ENCODE results near the gene MTA1. TPM values are rescaled to one million over a fixed set of nuclear protein-coding genes. Genes with fewer than 3 reads are reported as not detected.

MTA1 gene
- total RNA-seq: 10 to 100 TPM; 77.2 to 84.1 TPM

GRCh38 chr14:105419195-105420091 is at the start of gene MTA1:
MTA1 (plus strand) TSS chr14:105419827; CDS start chr14:105420036, 209 bp downstream.
- DNase-seq (ENCODE audit: low spot score) (no peak), ATAC-seq (ENCODE audit: insufficient number of reproducible peaks, low FRiP score, low read depth) (no peak)
- H3K36me3 ChIP-seq: no peaks in the 10 kb centered on the region

GRCh38 chr14:105374389-105374788 is 45.2 kb upstream of the MTA1 start:
- Histone ChIP-seq H3K9me3 (no peaks in the 10 kb centered on the region), H3K36me3 (no peaks in the 10 kb centered on the region), H3K4me3 (no peak overlapping the region), H3K27me3 (replicated peaks; ENCODE audit: insufficient read depth) (no peaks in the 10 kb centered on the region), H3K4me1 (ENCODE audit: control insufficient read depth in 1 of 2, low read depth in 2 of 2) (no peaks in the 10 kb centered on the region), H3K27ac (no peak overlapping the region)
- DNase-seq (ENCODE audit: low spot score): no peak
- no peak for TF ChIP-seq CTCF (IDR thresholded peaks at IDR 0.05)
- ATAC-seq (ENCODE audit: insufficient number of reproducible peaks, low FRiP score, low read depth): no peak

More at GRCh38 chr14:105419195-105420091, at the start of gene MTA1:
- peak within 1 kb of the TSS; percentile 43 to 68 for H3K27ac ChIP-seq
- H3K9me3 ChIP-seq: no peaks in the 10 kb centered on the region
- TF ChIP-seq CTCF (IDR thresholded peaks at IDR 0.05): no peak
- no peaks in the 10 kb centered on the region for H3K27me3 ChIP-seq (replicated peaks; ENCODE audit: insufficient read depth)
- H3K4me3 ChIP-seq: peak within 1 kb of the TSS; percentile 77
- peaks cover 32 to 49% of the 10 kb centered on the region in 2 donors for H3K4me1 ChIP-seq (ENCODE audit: control insufficient read depth in 1 of 2, low read depth in 2 of 2)

- no peak overlapping the region for H3K27ac ChIP-seq
- TF ChIP-seq CTCF (IDR thresholded peaks at IDR 0.05): no peak
- no peaks in the 10 kb centered on the region for H3K9me3 ChIP-seq
- H3K4me3 ChIP-seq: no peak overlapping the region
- H3K4me1 ChIP-seq (ENCODE audit: control insufficient read depth in 1 of 2, low read depth in 2 of 2): no peaks in the 10 kb centered on the region
- DNase-seq (ENCODE audit: low spot score): no peak
- no peaks in the 10 kb centered on the region for H3K27me3 ChIP-seq (replicated peaks; ENCODE audit: insufficient read depth)
- H3K36me3 ChIP-seq: peaks cover 5% of the 10 kb centered on the region
- no peak for ATAC-seq (ENCODE audit: insufficient number of reproducible peaks, low FRiP score, low read depth)
Observed at GRCh38 chr14:105375635-105376057, 44.0 kb upstream of the MTA1 start.

- ATAC-seq (ENCODE audit: insufficient number of reproducible peaks, low FRiP score, low read depth) (no peak), DNase-seq (ENCODE audit: low spot score) (no peak)
- TF ChIP-seq CTCF (IDR thresholded peaks at IDR 0.05): no peak
- Histone ChIP-seq H3K27me3 (replicated peaks; ENCODE audit: insufficient read depth) (no peaks in the 10 kb centered on the region), H3K4me3 (no peak overlapping the region), H3K27ac (no peak overlapping the region), H3K9me3 (no peaks in the 10 kb centered on the region), H3K4me1 (ENCODE audit: control insufficient read depth in 1 of 2, low read depth in 2 of 2) (no peaks in the 10 kb centered on the region), H3K36me3 (peaks cover 11% of the 10 kb centered on the region)
Observed at GRCh38 chr14:105376521-105377440, 42.8 kb upstream of the MTA1 start.
